IPS DF 4.7 (cell line): Measurements from ENCODE around the gene C19orf47.
"Not testable (repeated sequence)": the region's sequence is repeated elsewhere in the genome, so short reads cannot be mapped to it uniquely, and the experiment has no call there.

Experiments used
- DNase-seq: peaks from one replicate; pipeline ENCODE4 v3.0.0-alpha.2; 2013; ENCODE audit warnings: low spot score; ENCODE audit errors: extremely low read depth

The C19orf47 gene

GRCh38 chr19:40376286-40376862 is 28.2 kb upstream of the C19orf47 start:
- DNase-seq = no peak

- no peak for DNase-seq
Observed at GRCh38 chr19:40374084-40374483, 25.9 kb upstream of the C19orf47 start.

- DNase-seq = no peak
Observed at GRCh38 chr19:40371802-40372122, 23.6 kb upstream of the C19orf47 start.

- DNase-seq = no peak
Observed at GRCh38 chr19:40370997-40371801, 23.0 kb upstream of the C19orf47 start.

GRCh38 chr19:40370253-40370652 is 22.1 kb upstream of the C19orf47 start:
- DNase-seq = not testable (repeated sequence)

- no peak for DNase-seq
Observed at GRCh38 chr19:40369797-40370196, 21.6 kb upstream of the C19orf47 start.

GRCh38 chr19:40367577-40368434 is 19.6 kb upstream of the C19orf47 start:
- no peak for DNase-seq

- no peak for DNase-seq
Observed at GRCh38 chr19:40366697-40367561, 18.7 kb upstream of the C19orf47 start.

- DNase-seq = no peak
Observed at GRCh38 chr19:40365613-40366401, 17.6 kb upstream of the C19orf47 start.

GRCh38 chr19:40365010-40365409 is 16.8 kb upstream of the C19orf47 start:
- no peak for DNase-seq

- no peak for DNase-seq
Observed at GRCh38 chr19:40363069-40363468, 14.9 kb upstream of the C19orf47 start.

- no peak for DNase-seq
Observed at GRCh38 chr19:40362160-40362559, 14.0 kb upstream of the C19orf47 start.

GRCh38 chr19:40360708-40361241 is 12.6 kb upstream of the C19orf47 start:
- no peak for DNase-seq

GRCh38 chr19:40360020-40360707 is 12.0 kb upstream of the C19orf47 start:
- DNase-seq = no peak

GRCh38 chr19:40358773-40359172 is 10.6 kb upstream of the C19orf47 start:
- no peak for DNase-seq

GRCh38 chr19:40357640-40358039 is 9.4 kb upstream of the C19orf47 start:
- no peak for DNase-seq

GRCh38 chr19:40356681-40357595 is 8.7 kb upstream of the C19orf47 start:
- no peak for DNase-seq

- no peak for DNase-seq
Observed at GRCh38 chr19:40355975-40356680, 7.9 kb upstream of the C19orf47 start.
